Iris pigment epithelial cell (primary cell): ENCODE results near the gene PIAS1.
"Not testable (repeated sequence)": the region's sequence is repeated elsewhere in the genome, so short reads cannot be mapped to it uniquely, and the experiment has no call there.

Experiments used
- DNase-seq: peaks from one replicate; pipeline ENCODE4 v3.0.0-alpha.2; 2011; ENCODE audit warnings: low read depth

The PIAS1 gene

DNA sequence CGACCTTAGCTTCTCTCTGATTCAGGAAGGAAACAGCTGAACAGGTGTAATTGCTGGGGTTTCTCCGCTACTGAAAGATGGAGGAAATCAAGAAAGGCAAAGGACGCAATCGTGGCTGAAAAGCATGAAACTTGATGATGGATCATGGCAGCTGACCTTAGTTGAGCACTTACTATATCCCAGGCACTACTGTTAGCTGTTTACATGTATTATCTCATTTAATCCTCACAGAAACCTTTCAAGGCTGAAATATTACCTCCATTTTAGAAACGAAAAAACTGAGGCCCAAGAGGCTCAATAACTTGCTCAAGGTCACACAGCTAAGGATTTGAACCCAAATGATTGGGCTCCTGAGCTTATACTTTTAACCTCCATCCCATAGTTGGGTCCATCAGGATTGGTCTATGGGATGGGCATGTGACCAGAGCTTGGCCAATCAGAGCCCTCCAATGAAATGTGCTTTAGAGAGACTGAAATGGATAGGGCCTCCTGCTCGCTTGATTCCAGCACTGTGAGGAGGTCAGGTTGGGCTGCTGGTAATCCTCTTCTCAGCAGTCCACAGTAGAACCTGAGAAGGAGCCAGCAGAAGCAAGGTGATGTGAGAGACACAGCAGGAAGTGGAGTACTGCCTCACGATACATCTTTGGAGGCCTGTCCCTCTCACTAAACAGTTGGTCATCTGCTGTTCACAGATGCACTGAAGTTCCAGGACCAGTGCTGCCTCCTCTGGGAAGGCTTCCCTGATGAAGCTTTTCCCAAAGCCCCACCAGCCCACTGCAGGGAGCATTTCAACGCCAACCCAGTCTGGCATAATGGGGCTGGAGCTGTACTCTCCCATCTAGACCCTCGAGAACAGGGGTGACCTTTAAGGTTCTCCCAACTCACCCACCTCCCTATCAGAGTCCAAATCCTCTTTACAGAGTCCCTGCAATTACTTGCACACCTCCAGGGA is 165.0 kb downstream of the PIAS1 start:
- DNase-seq = no peak

DNA sequence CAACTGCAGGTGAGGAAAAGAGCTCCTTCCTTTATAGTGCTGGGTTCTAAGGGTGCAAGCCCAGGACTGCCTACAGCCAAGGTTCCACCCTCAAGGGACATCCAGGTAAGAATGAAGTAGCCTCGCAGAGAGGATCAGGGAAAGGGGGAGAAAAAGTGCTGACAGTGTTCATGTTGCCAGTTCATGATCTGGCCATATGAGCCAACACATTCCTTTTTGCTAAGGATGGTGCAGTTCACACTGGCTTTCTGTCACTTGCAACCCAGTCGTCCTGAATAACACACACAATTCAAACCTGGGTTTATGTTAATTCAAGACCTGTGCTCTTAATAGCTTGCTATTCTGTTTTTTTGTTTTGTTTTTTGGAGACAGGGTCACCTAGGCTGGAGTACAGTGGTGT is 166.4 kb downstream of the PIAS1 start:
- no peak for DNase-seq

DNA sequence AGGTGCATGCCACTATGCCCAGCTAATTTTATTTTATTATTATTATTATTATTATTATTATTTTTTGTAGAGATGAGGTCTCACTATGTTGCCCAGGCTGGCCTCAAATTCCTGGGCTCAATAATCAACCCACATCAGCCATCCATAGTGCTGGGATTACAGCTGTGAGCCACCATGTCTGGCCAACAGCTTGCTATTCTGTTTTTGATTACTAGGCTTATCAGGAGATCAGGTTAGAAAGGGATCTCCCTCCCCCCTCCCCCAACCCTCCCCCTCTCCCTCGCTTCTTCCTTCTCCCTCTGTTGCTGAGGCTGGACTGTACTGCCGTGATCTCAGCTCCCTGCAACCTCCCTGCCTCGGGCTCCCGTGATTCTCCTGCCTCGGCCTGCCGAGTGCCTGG is 166.9 kb downstream of the PIAS1 start:
- DNase-seq = no peak

DNA sequence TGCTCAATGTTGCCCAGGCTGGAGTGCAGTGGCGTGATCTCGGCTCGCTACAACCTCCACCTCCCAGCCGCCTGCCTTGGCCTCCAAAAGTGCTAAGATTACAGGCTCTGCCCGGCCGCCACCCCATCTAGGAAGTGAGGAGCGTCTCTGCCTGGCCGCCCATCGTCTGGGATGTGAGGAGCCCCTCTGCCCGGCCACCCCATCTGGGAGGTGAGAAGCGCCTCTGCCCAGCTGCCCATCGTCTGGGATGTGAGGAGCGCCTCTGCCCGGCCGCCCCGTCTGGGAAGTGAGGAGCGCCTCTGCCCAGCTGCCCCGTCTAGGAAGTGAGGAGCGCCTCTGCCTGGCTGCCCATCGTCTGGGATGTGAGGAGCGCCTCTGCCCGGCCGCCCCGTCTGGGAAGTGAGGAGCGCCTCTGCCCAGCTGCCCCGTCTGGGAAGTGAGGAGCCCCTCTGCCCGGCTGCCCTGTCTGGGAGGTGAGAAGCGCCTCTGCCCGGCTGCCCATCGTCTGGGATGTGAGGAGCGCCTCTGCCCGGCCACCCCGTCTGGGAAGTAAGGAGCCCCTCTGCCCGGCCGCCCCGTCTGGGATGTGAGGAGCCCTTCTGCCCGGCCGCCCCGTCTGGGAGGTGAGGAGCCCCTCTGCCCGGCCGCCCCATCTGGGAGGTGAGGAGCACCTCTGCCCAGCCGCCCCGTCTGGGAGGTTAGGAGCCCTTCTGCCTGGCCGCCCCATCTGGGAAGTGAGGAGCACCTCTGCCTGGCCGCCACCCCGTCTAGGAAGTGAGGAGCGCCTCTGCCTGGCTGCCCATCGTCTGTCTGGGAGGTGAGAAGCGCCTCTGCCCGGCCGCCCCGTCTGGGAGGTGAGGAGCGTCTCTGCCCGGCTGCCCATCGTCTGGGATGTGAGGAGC is 167.7 kb downstream of the PIAS1 start:
- not testable (repeated sequence) for DNase-seq

DNA sequence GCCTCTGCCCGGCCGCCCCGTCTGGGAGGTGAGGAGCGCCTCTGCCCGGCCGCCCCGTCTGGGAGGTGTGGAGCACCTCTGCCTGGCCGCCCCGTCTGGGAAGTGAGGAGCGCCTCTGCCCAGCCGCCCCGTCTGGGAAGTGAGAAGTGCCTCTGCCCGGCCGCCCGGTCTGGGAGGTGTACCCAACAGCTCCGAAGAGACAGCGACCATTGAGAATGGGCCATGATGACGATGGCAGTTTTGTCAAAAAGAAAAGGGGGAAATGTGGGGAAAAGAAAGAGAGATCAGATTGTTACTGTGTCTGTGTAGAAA is 168.3 kb downstream of the PIAS1 start:
- not testable (repeated sequence) for DNase-seq

DNA sequence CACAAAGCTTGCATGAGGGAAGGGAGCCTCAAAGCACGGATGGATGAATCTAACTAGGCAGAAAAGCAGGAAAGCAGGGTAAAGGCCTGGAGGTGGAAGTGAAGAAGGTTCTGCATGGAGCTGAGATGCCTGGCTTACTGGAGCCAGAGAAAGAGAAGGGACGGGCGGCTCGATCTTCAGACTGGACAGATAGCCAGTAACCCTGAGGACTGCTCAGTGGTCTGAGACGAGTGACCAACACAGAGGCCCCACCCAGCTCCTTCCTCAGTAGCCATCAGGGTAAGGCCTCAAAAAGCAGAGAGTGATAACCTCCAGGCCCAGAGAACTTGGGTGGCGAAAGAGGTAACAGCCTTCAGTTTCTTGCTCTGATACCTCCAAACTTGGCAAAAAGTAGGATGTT is 169.1 kb downstream of the PIAS1 start:
- no peak for DNase-seq

DNA sequence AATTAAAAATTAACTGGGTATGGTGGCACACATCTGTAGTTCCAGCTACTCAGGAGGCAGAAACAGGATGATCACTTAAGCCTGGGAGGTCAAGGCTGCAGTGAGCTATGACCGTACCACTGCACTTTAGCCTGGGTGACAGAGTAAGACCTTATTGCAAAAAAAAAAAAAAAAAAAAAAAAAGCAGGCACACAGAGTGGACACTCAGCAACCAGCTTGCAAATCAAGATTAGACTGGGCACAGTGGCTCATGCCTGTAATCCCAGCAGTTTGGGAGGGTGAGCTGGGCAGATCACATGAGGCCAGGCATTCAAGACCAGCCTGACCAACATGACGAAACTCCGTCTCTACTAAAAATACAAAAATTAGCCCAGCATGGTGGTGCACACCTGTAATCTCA is 170.0 kb downstream of the PIAS1 start:
- no peak for DNase-seq

DNA sequence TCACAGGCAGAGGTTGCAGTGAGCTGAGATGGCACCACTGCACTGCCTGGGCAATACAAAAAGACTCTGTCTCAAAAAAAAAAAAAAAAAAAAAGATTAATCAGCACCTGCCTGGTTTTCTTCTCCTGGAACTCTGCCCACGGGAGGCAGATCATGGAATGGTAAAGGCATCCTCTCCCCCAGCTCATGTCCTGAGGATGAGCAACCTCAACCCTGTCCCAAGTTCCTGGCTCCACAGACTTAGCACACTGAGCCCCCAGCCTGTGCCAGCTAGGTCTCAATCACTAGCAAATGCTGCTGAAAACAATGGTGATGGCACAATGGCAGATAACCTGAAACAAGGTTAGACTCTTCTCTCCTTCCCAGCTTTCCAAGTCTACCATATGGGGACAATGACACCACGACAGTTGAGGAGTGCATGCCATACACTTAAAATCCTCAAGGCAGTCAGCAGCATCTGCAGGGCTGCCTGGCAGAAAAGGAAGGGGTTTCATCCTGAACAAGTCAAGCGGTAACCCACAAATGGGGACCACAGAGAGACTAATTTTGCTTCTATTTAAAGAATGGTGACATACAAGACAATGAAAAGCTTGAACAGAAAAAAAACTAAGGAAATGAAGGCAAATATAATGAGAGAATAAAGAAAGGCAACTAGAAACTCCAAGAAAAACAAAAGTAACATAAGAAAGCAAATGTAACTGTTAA is 170.6 kb downstream of the PIAS1 start:
- DNase-seq = no peak

DNA sequence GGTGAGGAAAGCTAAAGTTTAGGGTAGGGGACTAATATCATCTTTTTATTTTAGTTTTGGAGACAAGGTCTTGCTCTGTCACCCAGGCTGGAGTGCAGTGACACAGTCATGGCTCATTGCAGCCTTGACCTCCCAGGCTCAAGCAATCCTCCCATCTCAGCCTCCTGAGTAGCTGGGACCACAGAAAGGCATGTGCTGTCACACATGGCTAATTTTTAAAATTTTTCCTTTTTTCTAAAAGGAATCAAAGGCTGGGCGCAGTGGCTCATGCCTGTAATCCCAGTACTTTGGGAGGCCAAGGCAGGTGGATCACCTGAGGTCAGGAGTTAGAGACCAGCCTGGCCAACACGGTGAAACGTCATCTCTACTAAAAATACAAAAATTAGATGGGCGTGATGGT is 171.3 kb downstream of the PIAS1 start:
- DNase-seq = not testable (repeated sequence)

DNA sequence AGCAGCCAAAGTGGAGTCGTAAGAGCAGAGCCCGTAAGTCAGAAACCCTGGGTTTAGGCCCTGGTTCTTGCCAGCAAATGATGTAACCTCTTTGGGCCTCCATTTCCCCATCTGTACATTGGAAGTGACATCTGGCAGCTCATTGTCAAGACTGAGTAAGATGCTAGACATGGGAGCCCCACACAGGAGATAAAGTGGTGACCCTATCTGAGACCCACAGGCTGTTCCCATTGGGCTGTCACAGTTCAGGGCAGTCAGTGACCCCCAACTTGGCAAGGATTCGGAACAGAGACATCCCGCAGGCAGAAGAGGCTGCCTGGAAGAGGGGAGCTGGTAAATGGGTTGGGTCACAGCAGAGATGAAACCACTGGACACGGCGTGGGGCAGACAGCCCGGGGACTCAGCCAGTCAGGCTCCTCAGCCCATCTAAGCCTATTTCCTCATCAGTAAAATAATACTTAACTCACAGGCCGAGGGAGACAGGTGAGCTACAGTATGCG is 173.6 kb downstream of the PIAS1 start:
- DNase-seq = no peak

DNA sequence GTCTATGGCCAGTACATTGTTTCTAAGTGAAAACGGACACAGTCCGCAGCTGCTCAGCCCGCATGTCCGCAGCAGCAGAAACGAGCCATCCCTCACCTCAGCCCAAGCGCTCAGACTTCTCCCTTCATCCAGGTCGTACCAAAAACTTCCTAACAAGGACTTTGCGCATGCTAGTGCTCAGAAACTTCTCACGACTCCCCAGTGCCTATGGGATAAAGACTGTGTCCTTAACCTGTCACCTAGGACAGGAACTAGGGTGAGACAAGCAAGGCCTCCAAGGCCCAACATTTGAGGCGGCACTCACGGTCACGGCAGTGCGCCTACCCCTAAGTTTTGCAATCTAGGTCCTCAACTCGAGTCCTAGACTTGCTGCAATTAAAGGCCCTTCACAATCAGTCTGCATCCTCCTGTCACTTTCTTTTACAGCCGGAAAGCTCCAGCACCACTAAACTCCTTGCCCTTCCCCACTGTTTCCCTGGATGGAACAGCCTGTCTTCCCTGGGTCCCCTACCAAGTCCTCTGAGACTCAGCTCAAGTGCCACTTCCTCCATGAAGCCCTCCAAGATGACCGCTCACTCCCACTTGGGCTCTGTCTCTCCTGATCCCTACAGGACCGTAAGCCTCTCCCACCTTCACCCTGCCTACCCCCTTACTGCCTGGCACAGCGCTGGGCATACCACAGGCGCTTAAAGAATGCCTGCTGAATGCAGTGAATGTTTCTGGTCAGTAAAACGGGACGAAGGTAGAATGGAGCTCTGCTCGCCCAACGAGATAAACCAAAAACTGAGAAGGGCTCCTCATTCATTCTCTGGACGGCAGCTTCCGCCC is 174.2 kb downstream of the PIAS1 start:
- peak; percentile 10 for DNase-seq

DNA sequence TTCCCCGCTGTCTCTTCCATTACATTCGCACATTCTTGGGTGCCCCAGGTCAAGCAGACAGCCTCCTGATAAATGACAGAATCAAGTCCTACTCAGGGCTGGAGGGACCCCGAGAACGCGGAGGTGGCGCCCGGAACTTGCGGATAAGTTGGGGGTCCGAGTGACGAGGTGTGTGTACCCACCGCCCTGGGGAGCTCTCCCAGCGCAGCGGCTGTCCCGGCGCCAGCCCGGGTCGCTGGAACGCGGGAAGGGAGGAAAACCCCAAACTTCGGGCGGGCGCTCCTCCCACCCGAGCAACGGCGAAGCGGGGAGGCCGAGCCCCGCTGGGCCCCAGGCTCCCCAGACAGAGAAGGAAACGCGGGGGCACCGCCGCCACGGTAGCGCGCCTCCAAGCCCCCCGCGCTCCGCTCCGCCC is 174.9 kb downstream of the PIAS1 start:
- DNase-seq = peak; percentile 11

DNA sequence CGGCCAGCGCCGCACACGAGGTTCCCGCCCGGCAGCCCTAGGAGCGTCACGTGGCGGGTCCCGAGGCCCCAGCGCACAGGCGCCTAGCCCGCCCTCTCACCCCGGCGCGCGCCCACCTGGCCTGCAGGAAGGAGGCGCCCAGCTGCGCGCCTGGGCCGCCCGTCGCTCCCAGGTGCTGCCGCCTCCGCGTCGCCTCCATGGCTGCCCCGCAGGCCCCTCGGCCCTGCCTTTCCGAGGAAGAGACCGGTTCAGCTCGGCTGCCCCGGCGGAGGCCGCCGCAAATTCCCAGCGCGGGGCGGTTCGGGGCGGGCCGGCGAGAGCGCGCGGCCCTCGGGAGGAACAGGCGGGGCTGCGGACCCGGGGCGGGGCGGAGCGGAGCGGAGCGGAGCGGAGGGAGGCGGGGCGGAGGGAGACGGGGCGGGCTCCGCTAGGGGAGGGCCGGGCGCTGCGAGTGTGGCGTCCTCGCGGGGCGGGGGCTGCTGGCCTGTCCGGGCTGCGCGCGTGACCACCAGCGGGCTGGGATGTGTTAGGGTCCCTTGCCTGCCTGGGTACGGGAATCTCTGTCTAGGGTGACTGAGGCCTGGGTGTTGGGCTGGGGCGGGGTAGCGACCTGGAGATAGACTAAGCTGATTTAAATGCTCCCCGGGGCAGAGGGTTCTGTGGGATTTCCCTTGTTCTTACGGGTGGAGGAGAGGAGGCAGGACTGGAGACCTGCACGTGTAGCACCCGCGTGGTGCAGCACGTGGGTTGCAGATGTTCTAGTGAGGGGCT is 175.5 kb downstream of the PIAS1 start, which contains the start of gene CLN6:
TSS of gene CLN6 (minus strand) at position 343 of the 771 bp plus-strand sequence. CDS start at position 199, 144 bp downstream.
- peak; percentile 83 for DNase-seq

DNA sequence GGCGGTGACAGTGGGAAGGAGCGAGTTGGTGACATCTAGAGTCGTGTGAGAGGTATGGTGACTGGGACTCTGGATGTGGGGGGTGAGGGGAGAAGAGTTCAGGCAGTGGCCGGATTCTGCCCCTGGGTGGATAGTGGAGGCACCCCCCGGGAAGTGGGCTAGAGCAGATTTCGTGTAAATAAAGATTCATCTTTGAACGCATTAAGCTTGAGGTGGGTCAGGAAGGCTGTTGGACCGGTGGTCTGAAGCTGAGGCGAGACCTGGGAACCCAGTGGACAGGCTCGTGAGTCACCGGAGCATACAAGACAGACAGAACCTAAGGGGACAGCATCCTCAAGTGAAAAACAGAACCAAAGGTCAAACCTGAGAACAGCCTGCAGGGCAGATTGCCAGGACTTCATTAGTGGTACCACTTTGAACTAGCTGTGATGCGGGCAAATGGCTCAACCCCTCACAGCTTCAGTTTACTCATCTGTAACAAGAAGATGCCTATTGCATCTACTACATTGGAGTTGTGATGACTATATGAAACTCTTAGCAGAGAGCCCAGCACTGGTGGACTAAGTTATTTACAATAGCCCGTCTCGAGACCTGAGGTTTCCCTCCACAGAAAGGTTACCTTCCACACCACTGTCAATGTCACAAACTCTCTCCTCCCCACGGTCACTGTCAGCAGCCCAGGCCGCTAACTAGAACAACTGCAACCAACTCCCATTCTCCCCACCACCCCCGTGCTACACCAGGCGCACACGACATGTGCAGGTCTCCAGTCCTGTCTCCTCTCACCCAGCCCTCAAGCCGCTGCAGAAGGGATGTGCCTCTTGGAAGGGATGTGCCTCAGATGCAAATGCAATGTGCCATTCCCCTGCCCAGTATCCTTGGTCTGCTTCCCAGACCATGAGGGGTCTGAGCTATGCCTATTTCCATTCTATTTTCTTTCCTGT is 176.3 kb downstream of the PIAS1 start:
- DNase-seq = peak; percentile 7

DNA sequence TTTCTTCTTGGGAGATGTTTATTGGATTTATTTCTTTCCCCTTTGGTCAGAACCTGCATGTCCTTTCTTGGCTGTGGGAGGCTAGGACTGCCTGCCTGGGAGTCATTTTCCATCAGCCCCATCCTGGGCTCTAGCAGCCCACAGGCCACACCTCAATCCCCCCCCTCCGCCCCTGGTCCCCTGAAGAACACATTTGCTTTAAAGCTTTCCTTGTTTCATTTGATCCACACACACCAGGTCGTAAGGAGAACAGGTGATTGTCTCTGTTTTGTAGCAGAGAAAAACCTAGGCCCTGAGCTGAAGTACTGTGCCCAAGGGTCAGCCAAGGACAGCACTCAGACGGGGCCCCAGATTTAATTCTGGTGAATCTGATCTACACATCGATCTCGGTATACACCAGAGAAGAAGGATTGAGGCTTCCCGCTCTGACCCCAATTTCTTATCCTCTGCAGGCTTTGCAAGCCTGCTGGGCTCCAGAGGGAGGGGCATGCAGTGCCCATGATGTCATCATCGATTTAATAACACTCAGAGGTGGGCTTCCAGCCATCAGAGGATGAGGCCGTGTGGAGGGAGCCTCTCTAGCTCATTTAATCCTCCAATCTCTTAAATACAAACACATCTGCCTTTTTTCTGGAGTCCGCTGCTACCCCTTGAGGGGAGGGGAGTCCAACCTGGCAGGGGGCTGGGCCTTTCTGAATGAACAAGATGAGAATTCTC is 177.1 kb downstream of the PIAS1 start:
- no peak for DNase-seq

DNA sequence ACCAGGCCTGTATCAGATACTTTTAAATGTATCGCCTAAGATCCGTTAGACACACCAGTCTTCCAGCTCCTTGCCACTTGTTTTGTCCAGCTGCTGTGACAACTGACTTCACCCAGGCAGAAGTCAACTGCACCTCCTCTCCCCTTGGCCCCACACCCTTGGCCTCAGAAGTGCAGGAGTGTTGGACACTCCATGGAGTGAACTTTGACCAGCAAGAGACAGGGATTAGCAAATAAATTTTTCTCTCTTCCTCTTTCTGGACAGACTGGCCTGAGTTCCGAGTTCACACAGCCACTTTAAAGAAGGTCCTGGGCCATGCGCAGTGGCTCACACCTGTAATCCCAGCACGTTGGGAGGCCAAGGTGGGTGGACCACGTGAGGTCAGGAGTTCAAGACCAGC is 178.3 kb downstream of the PIAS1 start:
- no peak for DNase-seq

DNA sequence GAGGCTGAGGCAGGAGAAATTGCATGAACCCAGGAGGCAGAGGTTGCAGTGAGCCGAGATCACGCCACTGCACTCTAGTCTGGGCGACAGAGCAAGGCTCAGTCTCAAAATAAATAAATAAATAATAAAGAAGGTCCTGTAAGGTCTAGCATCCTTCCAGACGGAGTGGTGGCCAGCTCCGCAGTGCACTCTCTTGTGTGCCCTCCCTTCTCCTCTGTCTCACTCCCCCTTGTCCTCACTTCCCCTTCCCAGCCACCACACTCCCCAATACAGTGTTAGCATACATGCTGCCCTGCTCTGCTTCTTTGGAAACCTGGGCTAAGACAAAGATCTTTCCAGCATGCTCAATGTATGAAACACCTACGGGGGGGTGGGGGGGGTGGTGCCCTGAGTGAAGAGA is 178.8 kb downstream of the PIAS1 start:
- no peak for DNase-seq

DNA sequence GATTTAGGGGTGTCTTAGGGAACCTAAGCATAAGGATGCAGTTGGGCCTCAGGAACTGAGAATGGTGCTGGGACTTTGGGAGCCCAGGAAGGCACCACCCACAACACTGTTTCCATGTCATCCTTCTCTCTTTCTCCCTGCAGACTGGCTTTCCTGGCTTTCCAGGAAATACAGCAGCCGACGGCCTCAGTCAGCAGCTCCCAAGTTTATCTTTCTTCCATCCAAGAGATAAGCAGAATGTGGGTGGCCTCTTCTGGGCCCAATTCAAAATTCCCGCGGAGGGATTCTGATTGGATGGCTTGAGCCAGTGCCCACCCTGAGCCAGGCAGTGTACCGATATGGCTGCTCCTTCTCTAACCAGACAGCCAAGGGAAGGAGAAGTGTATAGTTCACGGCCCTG is 179.9 kb downstream of the PIAS1 start:
- no peak for DNase-seq

DNA sequence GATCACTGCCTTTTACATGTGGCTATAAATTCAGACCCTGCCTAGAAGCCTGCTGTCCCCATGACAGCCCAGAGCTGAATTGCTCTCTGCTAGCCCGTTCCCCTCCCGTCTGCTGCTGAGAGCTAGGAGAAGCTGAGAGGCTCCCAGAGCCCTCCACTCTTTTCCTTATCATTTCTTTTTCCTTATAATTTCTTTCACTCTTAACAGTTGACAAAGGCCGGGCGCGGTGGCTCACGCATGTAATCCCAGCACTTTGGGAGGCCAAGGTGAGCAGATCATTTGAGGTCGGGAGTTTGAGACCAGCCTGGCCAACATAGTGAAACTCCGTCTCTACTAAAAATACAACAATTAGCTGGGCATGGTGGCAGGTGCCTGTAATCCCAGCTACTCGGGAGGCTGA is 180.4 kb downstream of the PIAS1 start:
- DNase-seq = not testable (repeated sequence)
